Upper lobe of left lung (tissue), 4 donors: Measurements from ENCODE around the gene ATOH7.

ENCODE experiments used
- POLR2A ChIP-seq, 4 donors: fragments of 450-650 bp; IDR thresholded peaks; one replicate each; pipeline ENCODE4 v1.5.1; 2016 to 2017; ENCODE audit warnings: antibody characterized with exemption in 4 of 4, mild to moderate bottlenecking in 2 of 4
- TF ChIP-seq, protein P1 (sequence below), 6 experiments: fragments of 450-650 bp in 4 of 6; fragments of 200-600 bp in 2 of 6; sonication (generic) in 2 of 6; IDR thresholded peaks; one replicate each; pipeline ENCODE4 v1.5.1; 2016 to 2019; ENCODE audit warnings: antibody characterized with exemption in 6 of 6

DNA sequence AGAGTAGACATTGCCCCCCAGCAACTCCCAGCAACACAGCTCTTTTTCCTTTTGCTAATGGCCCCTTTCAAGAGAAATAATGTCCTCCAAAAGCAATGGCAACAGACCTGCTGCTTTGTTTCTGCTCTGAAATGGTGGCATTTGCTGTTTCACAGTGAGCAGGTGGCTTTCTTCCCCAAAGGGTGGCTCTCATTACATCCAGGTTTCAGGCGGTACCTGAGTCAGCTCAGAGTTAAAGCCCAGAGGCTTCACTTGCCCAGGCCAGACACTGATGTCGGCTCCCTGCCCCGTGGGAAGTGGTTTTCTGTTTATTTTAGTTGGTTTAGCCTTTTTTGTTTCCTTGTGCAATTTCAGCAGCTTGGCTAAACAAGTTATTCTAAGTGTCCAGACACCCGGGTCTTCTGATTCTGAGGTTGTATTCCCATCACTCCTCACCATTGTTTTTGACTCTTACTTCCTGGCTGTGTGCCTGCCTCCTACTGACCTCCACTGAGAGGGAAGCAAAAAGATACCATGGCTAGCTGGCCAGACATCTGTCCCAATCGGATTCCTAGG lies 7.8 kb upstream of the ATOH7 start:
- TF ChIP-seq, protein P1, sequence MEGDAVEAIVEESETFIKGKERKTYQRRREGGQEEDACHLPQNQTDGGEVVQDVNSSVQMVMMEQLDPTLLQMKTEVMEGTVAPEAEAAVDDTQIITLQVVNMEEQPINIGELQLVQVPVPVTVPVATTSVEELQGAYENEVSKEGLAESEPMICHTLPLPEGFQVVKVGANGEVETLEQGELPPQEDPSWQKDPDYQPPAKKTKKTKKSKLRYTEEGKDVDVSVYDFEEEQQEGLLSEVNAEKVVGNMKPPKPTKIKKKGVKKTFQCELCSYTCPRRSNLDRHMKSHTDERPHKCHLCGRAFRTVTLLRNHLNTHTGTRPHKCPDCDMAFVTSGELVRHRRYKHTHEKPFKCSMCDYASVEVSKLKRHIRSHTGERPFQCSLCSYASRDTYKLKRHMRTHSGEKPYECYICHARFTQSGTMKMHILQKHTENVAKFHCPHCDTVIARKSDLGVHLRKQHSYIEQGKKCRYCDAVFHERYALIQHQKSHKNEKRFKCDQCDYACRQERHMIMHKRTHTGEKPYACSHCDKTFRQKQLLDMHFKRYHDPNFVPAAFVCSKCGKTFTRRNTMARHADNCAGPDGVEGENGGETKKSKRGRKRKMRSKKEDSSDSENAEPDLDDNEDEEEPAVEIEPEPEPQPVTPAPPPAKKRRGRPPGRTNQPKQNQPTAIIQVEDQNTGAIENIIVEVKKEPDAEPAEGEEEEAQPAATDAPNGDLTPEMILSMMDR (IDR thresholded peaks at IDR 0.05) = no peak
- no peak for TF ChIP-seq POLR2A (IDR thresholded peaks at IDR 0.05)
